HCT116 (cell line): ENCODE results near the gene ACADSB. TPM values are rescaled to one million over a fixed set of nuclear protein-coding genes. Genes with fewer than 3 reads are reported as not detected.

Source experiments
- ATAC-seq: fragments of 200-7000 bp; cut with Tn5 transposase; 2 replicates; pipeline ENCODE4 v1.9.1; 2020; ENCODE audit warnings: mild to moderate bottlenecking, moderate library complexity
- BruUV-seq: library from RNA; stranded (reverse); fragments of 400-500 nt; replicated peaks from 2 replicates; lab custom pipeline; 2021; lab: Mats Ljungman, UMichigan
- CTCF ChIA-PET: fragments of 300-600 bp; sonication (Branson Sonifier 250); formaldehyde crosslinking; loops from one replicate; lab custom pipeline; 2021; ENCODE audit warnings: antibody characterized with exemption; lab: Charles Lee
- POLR2A ChIA-PET: fragments of 300-600, 350-600 bp; sonication (Branson Sonifier 250); formaldehyde crosslinking; loops from one replicate; lab custom pipeline; 2021; ENCODE audit warnings: antibody characterized with exemption; lab: Charles Lee
- RAD21 ChIA-PET, 2 experiments: fragments of 300-600 bp; sonication (Branson Sonifier 250); formaldehyde crosslinking; loops; one replicate each; lab custom pipeline; 2023; ENCODE audit warnings: low total read pairs in 2 of 2; ENCODE audit not compliant: uncharacterized antibody in 2 of 2, unreplicated experiment in 2 of 2, low non-redundant PET in 1 of 2; lab: Charles Lee
- DNase-seq: peaks from one replicate; pipeline ENCODE4 v3.0.0-alpha.2; 2010; ENCODE audit warnings: low read depth, low spot score
- H2AFZ ChIP-seq: fragments of 200-600 bp; shearing (Covaris generic), sonication (generic); 2 replicates; pipeline ENCODE4 v1.6.1; 2017; ENCODE audit warnings: low read depth, mixed run types, mixed read lengths, antibody characterized with exemption, low read length; ENCODE audit not compliant: poor library complexity, severe bottlenecking
- H3K27ac ChIP-seq: 2 replicates; pipeline ENCODE4 v1.5.1; 2012; ENCODE audit warnings: low read depth, low read length
- H3K27me3 ChIP-seq: fragments of 200-600 bp; sonication (generic); 2 replicates; pipeline ENCODE4 v1.6.1; 2016; ENCODE audit warnings: mixed run types, low read length, mixed read lengths; ENCODE audit not compliant: insufficient read depth
- H3K36me3 ChIP-seq, 2 experiments: fragments of 200-500 bp in 1 of 2; fragments of 200-600 bp in 1 of 2; sonication (Bioruptor generic) in 1 of 2; sonication (generic) in 1 of 2; 2 replicates each; pipeline versions ENCODE4 v1.5.1 to v1.6.1; 2014 to 2016; ENCODE audit warnings: low read length in 2 of 2, inconsistent platforms in 1 of 2, mixed read lengths in 1 of 2, mixed run types in 1 of 2; ENCODE audit not compliant: insufficient read depth in 2 of 2, control insufficient read depth in 1 of 2
- H3K4me1 ChIP-seq, 2 experiments: fragments of 200-600 bp in 1 of 2; sonication (generic) in 1 of 2; 2 replicates each; pipeline versions ENCODE4 v1.5.1 to v1.6.1; 2012 to 2017; ENCODE audit warnings: low read length in 2 of 2, inconsistent platforms in 1 of 2, mild to moderate bottlenecking in 1 of 2, mixed read lengths in 1 of 2, mixed run types in 1 of 2, moderate library complexity in 1 of 2; ENCODE audit not compliant: insufficient read depth in 2 of 2, control insufficient read depth in 1 of 2
- H3K4me2 ChIP-seq: fragments of 200-600 bp; sonication (generic); 2 replicates; pipeline ENCODE4 v1.6.1; 2017; ENCODE audit warnings: mixed run types, low read length, mixed read lengths
- H3K4me3 ChIP-seq, 2 experiments: fragments of 200-600 bp in 1 of 2; sonication (generic) in 1 of 2; replicated peaks in 1 of 2; 2 replicates each; pipeline ENCODE4 v1.5.1; 2011 to 2016; ENCODE audit warnings: low read length in 2 of 2, control low read depth in 1 of 2, low read depth in 1 of 2, mild to moderate bottlenecking in 1 of 2, mixed read lengths in 1 of 2, mixed run types in 1 of 2
- H3K79me2 ChIP-seq: fragments of 200-600 bp; sonication (generic); 2 replicates; pipeline ENCODE4 v1.6.1; 2017; ENCODE audit warnings: mild to moderate bottlenecking, mixed run types, low read length, moderate library complexity, mixed read lengths; ENCODE audit not compliant: insufficient read depth
- H3K9ac ChIP-seq: fragments of 200-600 bp; sonication (generic); 2 replicates; pipeline ENCODE4 v1.6.1; 2016; ENCODE audit warnings: low read length, mixed read lengths
- H3K9me2 ChIP-seq: fragments of 200-600 bp; sonication (generic), shearing (Covaris generic); 2 replicates; pipeline ENCODE4 v1.6.1; 2017; ENCODE audit warnings: mixed run types, mild to moderate bottlenecking, moderate library complexity; ENCODE audit not compliant: insufficient read depth
- H3K9me3 ChIP-seq, 2 experiments: fragments of 200-500 bp in 1 of 2; fragments of 200-600 bp in 1 of 2; sonication (Bioruptor generic) in 1 of 2; sonication (generic) in 1 of 2; 2 replicates each; pipeline ENCODE4 v1.6.1; 2014 to 2017; ENCODE audit warnings: low read length in 2 of 2, mixed read lengths in 2 of 2, inconsistent platforms in 1 of 2, low read depth in 1 of 2, mild to moderate bottlenecking in 1 of 2, mixed run types in 1 of 2, moderate library complexity in 1 of 2; ENCODE audit not compliant: control insufficient read depth in 1 of 2, insufficient read depth in 1 of 2
- H4K20me1 ChIP-seq: fragments of 200-600 bp; sonication (generic), shearing (Covaris generic); 2 replicates; pipeline ENCODE4 v1.6.1; 2017; ENCODE audit warnings: mixed run types, mild to moderate bottlenecking, moderate library complexity; ENCODE audit not compliant: insufficient read depth
- ELF1 ChIP-seq: IDR thresholded peaks from 2 replicates; pipeline ENCODE4 v1.6.1; 2012; ENCODE audit warnings: low read depth, borderline replicate concordance
- JUND ChIP-seq: IDR thresholded peaks from 2 replicates; pipeline ENCODE4 v1.6.1; 2012
- POLR2A ChIP-seq: IDR thresholded peaks from 2 replicates; pipeline ENCODE4 v1.7.0; 2011; ENCODE audit warnings: borderline replicate concordance; ENCODE audit not compliant: insufficient read depth, insufficient read length; ENCODE audit errors: extremely low read depth
- RAD21 ChIP-seq: IDR thresholded peaks from 2 replicates; pipeline ENCODE4 v1.6.1; 2012; ENCODE audit warnings: low read depth, mild to moderate bottlenecking
- REST ChIP-seq: IDR thresholded peaks from 2 replicates; pipeline ENCODE4 v1.6.1; 2012; ENCODE audit warnings: low read depth
- SIN3A ChIP-seq: IDR thresholded peaks from 2 replicates; pipeline ENCODE4 v1.6.1; 2012; ENCODE audit warnings: low read depth
- SP1 ChIP-seq: IDR thresholded peaks from 2 replicates; pipeline ENCODE4 v1.6.1; 2012; ENCODE audit warnings: low read depth
- TCF7L2 ChIP-seq: IDR thresholded peaks from 2 replicates; pipeline ENCODE4 v1.7.0; 2011; ENCODE audit warnings: borderline replicate concordance, inconsistent platforms; ENCODE audit not compliant: insufficient read depth, insufficient read length; ENCODE audit errors: extremely low read depth
- YY1 ChIP-seq: IDR thresholded peaks from 2 replicates; pipeline ENCODE4 v1.6.1; 2011; ENCODE audit warnings: low read length, low read depth, moderate library complexity, mild to moderate bottlenecking; ENCODE audit not compliant: insufficient replicate concordance; ENCODE audit errors: extremely low read depth
- intact Hi-C: fragments of 100-400 bp; cut with micrococcal nuclease; formaldehyde crosslinking; loops from 2 replicates; pipeline ENCODE4 v1.10.0; 2022
- total RNA-seq: library from RNA; stranded (reverse); gene quantifications from one replicate; pipeline ENCODE4 v1.2.1, GENCODE V29; 2021; ENCODE audit not compliant: unreplicated experiment
- TF ChIP-seq, protein P1 (sequence below): IDR thresholded peaks from 2 replicates; pipeline ENCODE4 v1.6.1; 2012

The ACADSB gene
- total RNA-seq, 1 experiment from 2014 or later = 33.3 TPM

- H3K27ac ChIP-seq = no peak overlapping the region
- no peaks in the 10 kb centered on the region for H3K9me3 ChIP-seq
- H3K79me2 ChIP-seq = no peaks in the 10 kb centered on the region
- BruUV-seq = no TSS peak
- ATAC-seq (no peak), DNase-seq (no peak)
- POLR2A ChIA-PET = no interaction called here
- H3K9me2 ChIP-seq = no peaks in the 10 kb centered on the region
- no peak overlapping the region for H3K4me2 ChIP-seq
- no peak overlapping the region for H3K4me3 ChIP-seq
- no peaks in the 10 kb centered on the region for H4K20me1 ChIP-seq
- H3K36me3 ChIP-seq = no peaks in the 10 kb centered on the region
- intact Hi-C loops = no loop called here
- TF ChIP-seq RAD21 (no peak), REST (no peak), ELF1 (no peak), POLR2A (no peak), TCF7L2 (no peak), SIN3A (no peak), JUND (no peak), YY1 (no peak), SP1 (no peak)
- TF ChIP-seq, protein P1, sequence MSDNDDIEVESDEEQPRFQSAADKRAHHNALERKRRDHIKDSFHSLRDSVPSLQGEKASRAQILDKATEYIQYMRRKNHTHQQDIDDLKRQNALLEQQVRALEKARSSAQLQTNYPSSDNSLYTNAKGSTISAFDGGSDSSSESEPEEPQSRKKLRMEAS = no peak
- TF ChIP-seq, all 23 proteins: peak for 0
- Histone ChIP-seq H2AFZ (no peak overlapping the region), H3K9ac (no peak overlapping the region), H3K27me3 (no peaks in the 10 kb centered on the region), H3K4me1 (peaks cover under 1 to 4% of the 10 kb centered on the region in 2 experiments; a peak in 3 of 4 replicates)
- ChIA-PET RAD21 (no interaction called here), CTCF (interaction anchor here (1.1 kb wide), 1 partner anchor 28 kb away, joined by 3 read pairs; no protein-coding TSS in a partner anchor)
Observed at GRCh38 chr10:123014772-123015171, 6.0 kb downstream of the ACADSB start.
